Measurements from ENCODE around the gene DUS4L.
"Not testable (repeated sequence)": the region's sequence is repeated elsewhere in the genome, so short reads cannot be mapped to it uniquely, and the experiment has no call there.

DUS4L gene, protein sequence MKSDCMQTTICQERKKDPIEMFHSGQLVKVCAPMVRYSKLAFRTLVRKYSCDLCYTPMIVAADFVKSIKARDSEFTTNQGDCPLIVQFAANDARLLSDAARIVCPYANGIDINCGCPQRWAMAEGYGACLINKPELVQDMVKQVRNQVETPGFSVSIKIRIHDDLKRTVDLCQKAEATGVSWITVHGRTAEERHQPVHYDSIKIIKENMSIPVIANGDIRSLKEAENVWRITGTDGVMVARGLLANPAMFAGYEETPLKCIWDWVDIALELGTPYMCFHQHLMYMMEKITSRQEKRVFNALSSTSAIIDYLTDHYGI

DNA sequence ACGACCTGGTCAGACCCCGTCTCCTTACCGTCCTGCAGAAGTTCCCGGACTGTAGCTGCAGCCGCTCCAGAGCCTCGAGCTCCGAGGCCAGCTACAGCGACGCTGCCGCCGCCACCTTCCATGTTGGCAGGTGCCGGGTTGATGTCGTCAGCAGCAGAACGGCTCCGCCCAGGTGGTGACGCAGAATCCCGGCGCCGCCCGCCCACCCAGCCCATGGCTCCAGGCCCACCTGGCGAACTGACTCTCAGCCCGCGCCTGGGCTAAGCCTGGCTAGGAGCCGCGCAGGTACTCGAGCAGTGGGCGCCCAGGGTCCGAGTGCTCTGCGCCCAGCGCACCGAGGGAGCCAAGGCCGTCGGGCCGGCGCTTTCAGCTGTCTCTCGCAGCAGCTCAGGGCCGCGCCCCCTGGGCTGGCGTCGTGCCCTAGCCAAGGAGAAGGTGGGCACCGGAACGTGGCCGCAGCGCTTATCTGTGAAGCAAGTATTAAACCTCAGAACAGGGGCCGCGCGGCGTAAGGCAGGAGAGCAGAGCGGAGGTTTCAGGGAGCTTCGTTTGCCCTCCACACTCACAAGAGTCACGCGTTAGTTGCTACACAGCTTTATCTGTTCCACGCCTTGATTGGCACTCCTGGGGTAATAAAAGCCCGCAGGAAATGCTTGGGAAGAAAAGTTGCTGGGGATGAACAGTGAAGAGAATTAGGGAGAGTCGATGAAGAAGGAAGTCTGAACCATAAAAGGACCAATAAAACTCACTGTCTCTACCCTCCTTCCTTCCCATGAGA is at the start of gene DUS4L, which contains the start of gene COG5:
Gene DUS4L, plus strand, starts transcription at position 197 of the 778 bp plus-strand sequence. CDS start 3,100 bp downstream, outside the sequence.
Gene COG5, minus strand, starts transcription at position 146 of the 778 bp plus-strand sequence. Its CDS starts 24 bp downstream, at position 122.
- Mint-ChIP-seq H3K27ac (ENCODE audit: low read depth) (peak within 1 kb of the TSS; percentile 92), H3K9me3 (no peaks in the 10 kb centered on the region), H3K36me3 (ENCODE audit: insufficient read depth) (peaks cover 8% of the 10 kb centered on the region), H3K4me3 (peak within 1 kb of the TSS; percentile 78), H3K27me3 (no peaks in the 10 kb centered on the region), H3K4me1 (peaks cover 60% of the 10 kb centered on the region)
- ATAC-seq (replicated peaks; ENCODE audit: extremely low read depth, poor library complexity, severe bottlenecking) = peak; percentile 90
- DNase-seq (ENCODE audit: low spot score in 2 of 2) = peak; percentile 71 to 74

DNA sequence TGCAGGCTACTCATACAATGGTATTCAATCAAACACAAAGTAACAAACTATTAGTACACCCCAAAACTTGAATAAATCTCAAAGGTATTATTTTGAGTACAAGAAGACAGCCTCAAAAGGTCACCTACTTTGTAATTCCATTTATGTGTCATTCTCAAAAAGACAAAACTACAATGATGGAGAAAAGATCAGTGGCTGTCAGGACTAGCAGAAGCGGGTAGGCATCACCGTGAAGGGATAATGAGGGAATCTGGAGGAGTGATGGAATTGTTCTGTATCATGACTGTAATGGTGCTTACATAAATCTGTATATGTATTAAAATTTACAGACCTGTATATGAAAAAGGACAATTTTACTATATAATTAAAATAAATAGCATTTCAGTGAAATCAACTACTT is 37.1 kb upstream of the DUS4L start:
- DNase-seq (ENCODE audit: low spot score in 2 of 2) (no peak), ATAC-seq (replicated peaks; ENCODE audit: extremely low read depth, poor library complexity, severe bottlenecking) (no peak)
- Mint-ChIP-seq H3K36me3 (ENCODE audit: insufficient read depth) (peaks cover 22% of the 10 kb centered on the region), H3K27me3 (no peaks in the 10 kb centered on the region), H3K4me3 (no peak overlapping the region), H3K9me3 (no peaks in the 10 kb centered on the region), H3K4me1 (peaks cover 23% of the 10 kb centered on the region), H3K27ac (ENCODE audit: low read depth) (no peak overlapping the region)

DNA sequence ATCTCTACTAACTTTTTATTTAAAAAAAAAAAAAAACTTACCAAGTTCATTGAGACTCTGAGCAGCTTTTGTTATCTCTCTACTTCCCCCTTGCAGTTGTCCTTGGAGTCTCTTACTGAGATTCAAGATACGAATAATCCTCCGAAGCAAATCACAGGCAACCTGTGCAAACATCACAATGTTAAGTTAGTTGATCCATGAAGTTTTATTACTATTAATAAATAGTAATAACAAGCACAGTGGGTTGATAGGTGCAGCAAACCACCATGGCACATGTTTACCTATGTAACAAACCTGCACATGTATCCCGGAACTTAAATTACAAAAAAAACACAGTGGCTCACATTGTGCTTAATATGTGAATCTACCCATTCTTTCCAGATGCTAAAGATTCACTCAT is 36.6 kb upstream of the DUS4L start:
- H3K4me3 Mint-ChIP-seq = no peak overlapping the region
- DNase-seq (ENCODE audit: low spot score in 2 of 2) = no peak
- no peak overlapping the region for H3K27ac Mint-ChIP-seq (ENCODE audit: low read depth)
- H3K36me3 Mint-ChIP-seq (ENCODE audit: insufficient read depth) = peaks cover 20% of the 10 kb centered on the region
- H3K27me3 Mint-ChIP-seq = no peaks in the 10 kb centered on the region
- no peaks in the 10 kb centered on the region for H3K9me3 Mint-ChIP-seq
- no peak for ATAC-seq (replicated peaks; ENCODE audit: extremely low read depth, poor library complexity, severe bottlenecking)
- H3K4me1 Mint-ChIP-seq = peaks cover 19% of the 10 kb centered on the region

DNA sequence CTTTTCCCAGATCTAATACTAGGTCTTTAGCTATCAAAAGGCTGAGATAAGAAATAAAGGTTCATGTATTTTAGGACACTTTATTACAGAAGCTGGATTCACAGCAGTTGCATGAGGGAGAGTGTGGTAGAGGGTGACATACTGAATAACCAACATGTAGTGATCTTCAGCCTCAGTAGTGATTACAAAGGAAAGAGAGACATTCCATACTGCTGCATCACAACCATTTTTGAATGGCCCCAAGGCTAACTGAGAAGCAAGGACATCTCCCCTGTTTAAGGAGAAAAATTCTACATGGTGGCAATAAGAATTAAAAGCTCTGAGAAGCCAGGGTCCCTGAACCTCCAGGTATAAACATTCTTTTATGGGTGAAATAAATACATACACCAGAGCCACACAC is 35.3 kb upstream of the DUS4L start:
- no peaks in the 10 kb centered on the region for H3K9me3 Mint-ChIP-seq
- no peaks in the 10 kb centered on the region for H3K27me3 Mint-ChIP-seq
- H3K27ac Mint-ChIP-seq (ENCODE audit: low read depth) = peak overlapping the region; percentile 76
- DNase-seq (ENCODE audit: low spot score in 2 of 2) (no peak), ATAC-seq (replicated peaks; ENCODE audit: extremely low read depth, poor library complexity, severe bottlenecking) (no peak)
- H3K4me1 Mint-ChIP-seq = peaks cover 27% of the 10 kb centered on the region
- H3K36me3 Mint-ChIP-seq (ENCODE audit: insufficient read depth) = peaks cover 20% of the 10 kb centered on the region
- H3K4me3 Mint-ChIP-seq = no peak overlapping the region

DNA sequence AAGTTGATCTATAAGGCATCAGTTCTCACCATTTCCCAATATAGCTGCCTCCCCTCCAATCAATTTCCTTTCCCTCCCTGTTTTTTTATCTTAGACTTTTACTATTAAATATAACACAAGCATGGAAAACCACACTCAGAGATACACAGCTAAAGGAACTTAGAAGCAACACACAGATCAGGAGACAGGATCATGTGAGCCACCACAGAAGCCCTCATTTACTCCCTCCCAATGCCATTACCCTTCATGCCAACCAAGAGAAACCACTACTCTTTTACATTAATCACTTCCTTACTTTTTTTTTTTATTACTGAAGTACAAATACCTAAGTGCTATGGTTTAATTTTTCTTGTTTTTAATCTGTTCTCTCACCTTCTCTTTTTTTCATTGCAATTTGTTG is 33.0 kb upstream of the DUS4L start:
- Mint-ChIP-seq H3K4me1 (peaks cover 46% of the 10 kb centered on the region), H3K4me3 (no peak overlapping the region), H3K9me3 (no peaks in the 10 kb centered on the region), H3K27ac (ENCODE audit: low read depth) (no peak overlapping the region), H3K27me3 (no peaks in the 10 kb centered on the region), H3K36me3 (ENCODE audit: insufficient read depth) (peaks cover 18% of the 10 kb centered on the region)
- no peak for DNase-seq (ENCODE audit: low spot score in 2 of 2)
- ATAC-seq (replicated peaks; ENCODE audit: extremely low read depth, poor library complexity, severe bottlenecking) = no peak

DNA sequence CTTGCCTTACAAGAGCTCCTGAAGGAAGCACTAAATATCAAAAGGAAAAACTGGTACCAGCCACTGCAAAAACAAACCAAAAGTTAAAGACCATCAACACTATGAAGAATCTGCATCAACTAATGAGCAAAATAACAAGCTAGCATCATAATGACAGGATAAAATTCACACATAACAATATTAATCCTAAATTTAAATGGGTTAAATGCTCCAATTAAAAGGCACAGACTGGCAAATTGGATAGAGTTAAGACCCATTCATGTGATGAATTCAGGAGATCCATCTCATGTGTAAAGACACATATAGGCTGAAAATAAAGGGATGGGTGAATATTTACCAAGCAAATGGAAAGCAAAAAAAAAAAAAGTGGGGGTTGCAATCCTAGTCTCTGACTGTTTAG is 29.6 kb upstream of the DUS4L start:
- H3K27me3 Mint-ChIP-seq = no peaks in the 10 kb centered on the region
- ATAC-seq (replicated peaks; ENCODE audit: extremely low read depth, poor library complexity, severe bottlenecking) (no peak), DNase-seq (ENCODE audit: low spot score in 2 of 2) (no peak)
- no peak overlapping the region for H3K4me3 Mint-ChIP-seq
- H3K36me3 Mint-ChIP-seq (ENCODE audit: insufficient read depth) = peaks cover 11% of the 10 kb centered on the region
- H3K4me1 Mint-ChIP-seq = peaks cover 53% of the 10 kb centered on the region
- H3K9me3 Mint-ChIP-seq = no peaks in the 10 kb centered on the region
- no peak overlapping the region for H3K27ac Mint-ChIP-seq (ENCODE audit: low read depth)

DNA sequence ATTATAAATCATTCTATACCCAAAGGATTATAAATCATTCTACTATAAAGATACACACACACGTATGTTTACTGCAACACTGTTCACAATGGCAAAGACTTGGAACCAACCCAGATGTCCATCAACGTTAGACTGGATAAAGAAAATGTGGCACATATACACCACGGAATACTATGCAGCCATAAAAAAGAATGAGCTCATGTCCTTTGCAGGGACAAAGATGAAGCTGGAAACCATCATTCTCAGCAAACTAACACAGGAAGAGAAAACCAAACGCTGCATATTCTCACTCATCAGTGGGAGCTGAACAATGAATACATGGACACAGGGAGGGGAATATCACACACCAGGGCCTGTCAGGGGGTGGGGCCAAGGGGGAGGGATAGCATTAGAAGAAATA is 26.5 kb upstream of the DUS4L start:
- DNase-seq (ENCODE audit: low spot score in 2 of 2); H3K27ac Mint-ChIP-seq (ENCODE audit: low read depth); H3K27me3 Mint-ChIP-seq; ATAC-seq (replicated peaks; ENCODE audit: extremely low read depth, poor library complexity, severe bottlenecking); H3K4me3 Mint-ChIP-seq; H3K9me3 Mint-ChIP-seq: not testable (repeated sequence)
- peaks cover 15% of the 10 kb centered on the region for H3K36me3 Mint-ChIP-seq (ENCODE audit: insufficient read depth)
- peaks cover 40% of the 10 kb centered on the region for H3K4me1 Mint-ChIP-seq

DNA sequence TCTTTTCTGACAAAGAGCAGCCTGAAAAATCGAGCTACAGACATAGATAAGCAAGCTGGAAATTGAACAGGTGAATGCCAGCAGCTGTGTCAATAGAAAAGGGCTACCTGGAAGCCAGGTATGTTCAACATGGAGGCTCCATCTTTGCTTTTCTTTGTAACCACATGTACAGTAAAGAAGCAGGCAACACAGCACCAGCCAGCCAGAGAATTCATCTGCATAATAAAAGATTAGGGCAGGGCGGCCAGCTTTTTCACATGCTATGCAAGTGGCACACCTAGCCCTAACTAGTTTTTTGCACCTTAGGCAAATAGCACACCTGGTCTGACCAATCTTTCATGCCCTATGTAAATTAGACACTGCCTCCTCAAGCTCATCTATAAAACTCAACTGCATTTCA is 25.8 kb upstream of the DUS4L start:
- H3K4me1 Mint-ChIP-seq = peaks cover 39% of the 10 kb centered on the region
- ATAC-seq (replicated peaks; ENCODE audit: extremely low read depth, poor library complexity, severe bottlenecking) (no peak), DNase-seq (ENCODE audit: low spot score in 2 of 2) (no peak)
- H3K9me3 Mint-ChIP-seq = no peaks in the 10 kb centered on the region
- H3K36me3 Mint-ChIP-seq (ENCODE audit: insufficient read depth) = peaks cover 16% of the 10 kb centered on the region
- no peak overlapping the region for H3K4me3 Mint-ChIP-seq
- no peak overlapping the region for H3K27ac Mint-ChIP-seq (ENCODE audit: low read depth)
- no peaks in the 10 kb centered on the region for H3K27me3 Mint-ChIP-seq

DNA sequence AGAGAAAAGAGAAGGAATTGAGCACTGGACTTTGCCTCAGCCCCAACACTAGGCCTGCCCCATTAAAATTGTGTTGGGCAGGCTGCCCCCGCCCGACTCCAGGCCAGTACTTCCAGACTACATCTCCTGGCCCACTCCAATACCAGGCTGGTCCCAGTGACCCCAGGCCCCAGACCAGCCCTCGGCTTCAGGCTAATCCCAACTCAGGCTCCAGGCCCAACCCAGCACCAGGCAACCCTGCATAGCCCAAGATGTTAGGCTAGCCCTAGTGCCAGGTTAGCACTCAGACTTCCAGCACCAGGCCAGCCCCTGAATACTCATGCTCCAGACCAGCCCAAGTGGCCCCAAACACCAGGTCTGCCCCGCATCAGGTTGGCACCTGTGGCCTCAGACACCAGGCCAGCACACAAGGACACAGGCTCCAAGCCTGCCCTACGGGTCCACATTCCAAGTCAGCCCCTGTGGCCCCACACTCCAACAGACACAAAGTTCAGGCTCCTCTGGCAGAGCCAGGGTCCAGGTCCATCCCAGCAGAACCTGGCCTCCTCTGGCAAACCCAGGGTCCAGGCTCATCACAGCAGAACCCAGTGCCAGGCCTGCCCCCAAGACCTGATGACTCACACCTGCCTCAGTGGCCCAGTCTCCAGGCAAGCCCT is 20.3 kb upstream of the DUS4L start:
- DNase-seq (ENCODE audit: low spot score in 2 of 2) = no peak
- Mint-ChIP-seq H3K4me1 (peaks cover 13% of the 10 kb centered on the region), H3K27ac (ENCODE audit: low read depth) (no peak overlapping the region), H3K27me3 (no peaks in the 10 kb centered on the region), H3K9me3 (peaks cover 9% of the 10 kb centered on the region), H3K36me3 (ENCODE audit: insufficient read depth) (peaks cover 44% of the 10 kb centered on the region), H3K4me3 (no peak overlapping the region)
- no peak for ATAC-seq (replicated peaks; ENCODE audit: extremely low read depth, poor library complexity, severe bottlenecking)

DNA sequence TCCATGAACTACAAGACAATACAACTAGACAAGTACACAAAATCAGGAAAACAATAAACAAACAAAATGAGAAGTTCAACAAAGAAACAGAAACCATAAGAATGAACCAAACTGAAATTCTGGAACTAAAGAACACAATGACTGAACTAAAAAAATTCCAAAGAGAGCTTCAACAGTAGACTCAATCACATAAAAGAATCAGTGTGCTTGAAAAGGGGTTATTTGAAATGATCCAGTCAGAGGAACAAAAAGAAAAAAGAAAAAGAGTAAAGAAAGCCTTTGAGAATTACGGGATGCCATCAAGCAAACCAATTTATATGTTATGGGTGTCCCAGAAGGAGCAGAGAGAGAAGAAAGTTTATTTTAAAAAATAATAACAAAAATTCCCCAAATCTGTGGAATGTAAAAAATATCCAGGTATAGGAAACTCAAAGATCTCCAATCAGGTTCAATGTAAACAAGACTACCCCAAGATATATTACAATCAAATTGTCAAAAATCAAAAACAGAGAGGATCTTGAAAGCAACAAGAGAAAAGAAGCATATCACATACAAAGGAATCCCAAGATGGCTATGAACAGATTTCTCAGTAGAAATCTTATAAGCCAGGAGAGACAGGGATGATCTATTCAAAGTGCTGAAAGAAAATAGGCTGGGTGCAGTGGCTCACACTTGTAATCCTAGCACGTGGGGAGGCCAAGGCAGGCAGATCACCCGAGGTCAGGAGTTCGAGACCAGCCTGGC is 18.8 kb upstream of the DUS4L start:
- Mint-ChIP-seq H3K9me3 (peaks cover 9% of the 10 kb centered on the region), H3K4me1 (peaks cover 19% of the 10 kb centered on the region), H3K36me3 (ENCODE audit: insufficient read depth) (peaks cover 44% of the 10 kb centered on the region), H3K27ac (ENCODE audit: low read depth) (no peak overlapping the region), H3K4me3 (no peak overlapping the region), H3K27me3 (no peaks in the 10 kb centered on the region)
- DNase-seq (ENCODE audit: low spot score in 2 of 2) (no peak), ATAC-seq (replicated peaks; ENCODE audit: extremely low read depth, poor library complexity, severe bottlenecking) (no peak)

DNA sequence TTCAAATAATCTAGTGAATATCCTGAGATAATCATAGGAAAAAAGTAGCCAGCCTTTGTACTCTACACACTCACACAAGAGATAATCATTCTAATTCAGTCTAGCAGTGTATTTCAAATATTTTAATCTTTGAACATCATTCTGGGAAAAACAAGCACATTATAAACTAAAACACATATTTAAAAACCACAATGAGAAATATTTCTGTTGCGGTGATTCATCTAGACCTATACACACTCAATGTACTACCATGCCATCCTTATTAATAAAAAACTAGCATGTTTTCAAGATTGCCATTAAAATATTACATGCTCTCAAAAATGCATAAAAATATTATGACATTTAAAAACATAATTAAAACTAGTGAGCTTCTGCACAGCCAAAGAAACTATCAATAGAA is 11.8 kb upstream of the DUS4L start:
- H3K27me3 Mint-ChIP-seq = no peaks in the 10 kb centered on the region
- H3K4me1 Mint-ChIP-seq = peaks cover 33% of the 10 kb centered on the region
- DNase-seq (ENCODE audit: low spot score in 2 of 2) = no peak
- no peak for ATAC-seq (replicated peaks; ENCODE audit: extremely low read depth, poor library complexity, severe bottlenecking)
- no peak overlapping the region for H3K27ac Mint-ChIP-seq (ENCODE audit: low read depth)
- H3K36me3 Mint-ChIP-seq (ENCODE audit: insufficient read depth) = peaks cover 41% of the 10 kb centered on the region
- H3K9me3 Mint-ChIP-seq = no peaks in the 10 kb centered on the region
- H3K4me3 Mint-ChIP-seq = no peak overlapping the region

DNA sequence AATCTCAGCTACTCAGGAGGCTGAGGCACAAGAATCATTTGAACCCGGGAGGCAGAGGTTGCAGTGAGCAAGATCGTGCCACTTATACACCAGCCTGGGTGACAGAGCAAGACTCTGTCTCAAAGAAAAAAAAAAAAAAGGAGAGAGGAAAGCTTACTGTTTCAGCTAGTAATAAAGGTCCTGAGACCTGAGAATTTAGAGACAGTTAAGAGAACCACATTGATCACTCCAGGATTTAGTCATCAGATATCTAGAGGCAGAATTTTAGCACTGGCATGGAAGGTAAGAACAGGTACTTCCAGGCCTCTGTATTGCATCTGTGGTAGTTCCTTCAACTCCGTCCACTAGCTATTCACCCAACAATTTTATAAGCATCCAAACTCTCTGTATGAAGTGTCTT is 7.9 kb upstream of the DUS4L start:
- H3K36me3 Mint-ChIP-seq (ENCODE audit: insufficient read depth) = peaks cover 27% of the 10 kb centered on the region
- H3K9me3 Mint-ChIP-seq = no peaks in the 10 kb centered on the region
- no peak overlapping the region for H3K27ac Mint-ChIP-seq (ENCODE audit: low read depth)
- H3K4me3 Mint-ChIP-seq = no peak overlapping the region
- DNase-seq (ENCODE audit: low spot score in 2 of 2) (no peak), ATAC-seq (replicated peaks; ENCODE audit: extremely low read depth, poor library complexity, severe bottlenecking) (no peak)
- no peaks in the 10 kb centered on the region for H3K27me3 Mint-ChIP-seq
- peaks cover 37% of the 10 kb centered on the region for H3K4me1 Mint-ChIP-seq
